HepG2 (cell line): ENCODE data around the gene ANXA6. TPM values are rescaled to one million over a fixed set of nuclear protein-coding genes. Genes with fewer than 3 reads are reported as not detected.

ENCODE experiments used
- ATAC-seq: fragments of 200-7000 bp; cut with Tn5 transposase; 3 replicates; pipeline ENCODE4 v1.9.1; 2020; ENCODE audit warnings: mild to moderate bottlenecking, moderate library complexity
- BruUV-seq: library from RNA; stranded (reverse); fragments of 400-500 nt; replicated peaks from 2 replicates; lab custom pipeline; 2021; lab: Mats Ljungman, UMichigan
- CTCF ChIA-PET: fragments of 300-600 bp; formaldehyde crosslinking; extraction: SDS; loops from one replicate; lab custom pipeline; 2021; ENCODE audit warnings: low total read pairs, inconsistent platforms, low intra/inter-chr PET ratio; lab: Yijun Ruan, JAX
- POLR2A ChIA-PET: fragments of 350-600 bp; sonication (Branson Sonifier 250); formaldehyde crosslinking; loops from one replicate; lab custom pipeline; 2020; ENCODE audit warnings: antibody characterized with exemption, inconsistent platforms; lab: Yijun Ruan, JAX
- DNase-seq: peaks from one replicate; pipeline ENCODE4 v3.0.0-alpha.2; 2015; ENCODE audit warnings: low spot score
- FAIRE-seq: peaks from 3 replicates; lab custom pipeline; 2011; peaks lifted over from hg19 to GRCh38; lab: Jason Lieb, UNC
- H2AFZ ChIP-seq: one replicate; pipeline ENCODE4 v1.6.1; 2011; ENCODE audit warnings: low read length, inconsistent platforms
- H3K27ac ChIP-seq: fragments of 300-600 bp; 3 replicates; pipeline ENCODE4 v1.8.0; 2011; ENCODE audit warnings: mixed run types, mild to moderate bottlenecking, mixed read lengths, low read length, inconsistent platforms; ENCODE audit not compliant: insufficient read depth; ENCODE audit errors: extremely low read length
- H3K27me3 ChIP-seq, 2 experiments: fragments of 200-600 bp in 1 of 2; 2 replicates in 1 of 2; 3 replicates in 1 of 2; pipeline versions ENCODE4 v1.6.0 to v1.8.0; 2011; ENCODE audit warnings: low read length in 2 of 2, mild to moderate bottlenecking in 2 of 2, moderate library complexity in 2 of 2, inconsistent platforms in 1 of 2; ENCODE audit not compliant: insufficient read depth in 2 of 2, control insufficient read depth in 1 of 2
- H3K36me3 ChIP-seq, 2 experiments: fragments of 200-600 bp in 1 of 2; replicated peaks in 1 of 2; 2 replicates in 1 of 2; 3 replicates in 1 of 2; pipeline versions ENCODE4 v1.5.1 to v1.8.0; 2011; ENCODE audit warnings: low read length in 2 of 2, inconsistent platforms in 1 of 2; ENCODE audit not compliant: insufficient read depth in 2 of 2, control insufficient read depth in 1 of 2
- H3K4me1 ChIP-seq: 2 replicates; pipeline ENCODE4 v1.5.1; 2012; ENCODE audit warnings: low read length, inconsistent platforms; ENCODE audit not compliant: insufficient read depth
- H3K4me2 ChIP-seq: 2 replicates; pipeline ENCODE4 v1.6.0; 2011; ENCODE audit warnings: low read depth, low read length, inconsistent platforms
- H3K4me3 ChIP-seq, 3 experiments: fragments of 200-600 bp in 1 of 3; sonication (generic), shearing (Covaris generic) in 1 of 3; replicated peaks in 1 of 3; 2 replicates each; pipeline ENCODE4 v1.5.1; 2011 to 2016; ENCODE audit warnings: low read length in 3 of 3, inconsistent platforms in 2 of 3, low read depth in 2 of 3, mild to moderate bottlenecking in 2 of 3, control low read depth in 1 of 3, mixed read lengths in 1 of 3; ENCODE audit not compliant: insufficient read depth in 1 of 3
- H3K79me2 ChIP-seq: one replicate; pipeline ENCODE4 v1.6.1; 2011; ENCODE audit warnings: low read length, inconsistent platforms; ENCODE audit not compliant: insufficient read depth
- H3K9ac ChIP-seq: 2 replicates; pipeline ENCODE4 v1.6.0; 2011; ENCODE audit warnings: mild to moderate bottlenecking, low read depth, low read length, inconsistent platforms; ENCODE audit not compliant: insufficient read depth
- H3K9me3 ChIP-seq: 2 replicates; pipeline ENCODE4 v1.5.1; 2012; ENCODE audit warnings: mild to moderate bottlenecking, low read length
- H4K20me1 ChIP-seq: 2 replicates; pipeline ENCODE4 v1.6.0; 2011; ENCODE audit warnings: inconsistent platforms, mild to moderate bottlenecking, low read length, moderate library complexity; ENCODE audit not compliant: insufficient read depth
- MAFK ChIP-seq, 2 experiments: IDR thresholded peaks in 1 of 2; conservative IDR thresholded peaks in 1 of 2; 2 replicates each; pipeline ENCODE4 v1.6.1; 2011; ENCODE audit warnings: improper control_type of control experiment in 2 of 2, low read length in 2 of 2
- NPAS2 ChIP-seq: sonication (generic); formaldehyde crosslinking; IDR thresholded peaks from 2 replicates; pipeline ENCODE4 v1.8.0; 2022; ENCODE audit warnings: mild to moderate bottlenecking, missing genetic modification reagents, borderline replicate concordance
- RARG ChIP-seq: sonication (generic); formaldehyde crosslinking; IDR thresholded peaks from 2 replicates; pipeline ENCODE4 v1.4.0; 2020; ENCODE audit warnings: low read depth, mild to moderate bottlenecking, missing genetic modification reagents
- RORA ChIP-seq: sonication (generic); formaldehyde crosslinking; IDR thresholded peaks from 2 replicates; pipeline ENCODE4 v1.5.0; 2020; ENCODE audit warnings: mild to moderate bottlenecking, missing genetic modification reagents, moderate library complexity
- SOX6 ChIP-seq, 2 experiments: fragments of 450-650 bp in 1 of 2; sonication (generic) in 1 of 2; formaldehyde crosslinking in 1 of 2; IDR thresholded peaks; 2 replicates each; pipeline versions ENCODE4 v1.4.0 to v1.6.1; 2017 to 2020; ENCODE audit warnings: antibody characterized with exemption in 1 of 2, mild to moderate bottlenecking in 1 of 2, missing genetic modification reagents in 1 of 2
- TARDBP ChIP-seq: sonication (generic); formaldehyde crosslinking; IDR thresholded peaks from 2 replicates; pipeline ENCODE4 v1.8.0; 2022; ENCODE audit warnings: mild to moderate bottlenecking, missing genetic modification reagents
- TRIM24 ChIP-seq: sonication (generic); formaldehyde crosslinking; IDR thresholded peaks from 2 replicates; pipeline ENCODE4 v1.8.0; 2022; ENCODE audit warnings: mild to moderate bottlenecking, missing genetic modification reagents
- ZBTB3 ChIP-seq: sonication (generic); formaldehyde crosslinking; IDR thresholded peaks from 2 replicates; pipeline ENCODE4 v1.4.0; 2020; ENCODE audit warnings: low read depth, mild to moderate bottlenecking, moderate library complexity, missing genetic modification reagents, borderline replicate concordance
- ZNF20 ChIP-seq: sonication (generic); formaldehyde crosslinking; IDR thresholded peaks from 2 replicates; pipeline ENCODE4 v1.4.0; 2020; ENCODE audit warnings: mild to moderate bottlenecking, moderate library complexity, missing genetic modification reagents
- ZNF550 ChIP-seq: sonication (generic); formaldehyde crosslinking; IDR thresholded peaks from 2 replicates; pipeline ENCODE4 v1.4.0; 2020; ENCODE audit warnings: mild to moderate bottlenecking, missing genetic modification reagents, borderline replicate concordance
- ZNF776 ChIP-seq: sonication (generic); formaldehyde crosslinking; IDR thresholded peaks from 2 replicates; pipeline ENCODE4 v1.4.0; 2020; ENCODE audit warnings: mild to moderate bottlenecking, missing genetic modification reagents
- ZNF792 ChIP-seq: IDR thresholded peaks from 2 replicates; pipeline ENCODE4 v1.6.1; 2016
- WGBS: methylation state at CpG from one replicate; pipeline ENCODE4 v1.1.6; 2017; ENCODE audit warnings: low lambda C conversion rate; 5-methylcytosine and 5-hydroxymethylcytosine counted together
- in situ Hi-C: cut with HindIII; loops from 2 replicates; pipeline ENCODE4 v1.10.0; 2017; ENCODE audit warnings: low pct_unique_long_range_greater_than_20kb; ENCODE audit not compliant: extremely low pct_ligation_motif_present
- intact Hi-C: fragments of 100-400 bp; cut with micrococcal nuclease; formaldehyde crosslinking; loops from one replicate; pipeline ENCODE4 v1.10.0; 2022; ENCODE audit not compliant: unreplicated experiment
- polyA plus RNA-seq, 8 experiments: library from polyadenylated mRNA; depleted of rRNA in 3 of 8; stranded (reverse) in 7 of 8; unstranded in 1 of 8; fragments of >200 nt; fragmentation: Illumina TruSeq in 4 of 8; extraction: Trizol in 4 of 8; gene quantifications; 2 replicates each; pipeline versions ENCODE4 v1.2.1 to v1.2.3, GENCODE V29; 2011 to 2016; ENCODE audit warnings: low read depth in 4 of 8, missing spikeins in 1 of 8, mixed read lengths in 1 of 8; ENCODE audit not compliant: insufficient read depth in 1 of 8
- total RNA-seq, 5 experiments: library from RNA; depleted of rRNA; stranded (reverse); fragments of >200 nt; fragmentation: Illumina TruSeq; extraction: Trizol; gene quantifications; 2 replicates each; pipeline ENCODE4 v1.2.3, GENCODE V29; 2016; ENCODE audit warnings: low read depth in 1 of 5
- TF ChIP-seq, protein P1 (sequence below): sonication (generic); formaldehyde crosslinking; IDR thresholded peaks from 2 replicates; pipeline ENCODE4 v1.4.0; 2020; ENCODE audit warnings: mild to moderate bottlenecking, missing genetic modification reagents
- TF ChIP-seq, protein P2 (sequence below): sonication (generic); formaldehyde crosslinking; IDR thresholded peaks from 2 replicates; pipeline ENCODE4 v1.5.0; 2020; ENCODE audit warnings: missing genetic modification reagents, mild to moderate bottlenecking, borderline replicate concordance

ANXA6 gene
- total and polyA plus RNA-seq, 2 of the 13 experiments (the other 11 are each of a cell fraction or from before 2014, with no cell fraction given), result 103 to 125 TPM

DNA sequence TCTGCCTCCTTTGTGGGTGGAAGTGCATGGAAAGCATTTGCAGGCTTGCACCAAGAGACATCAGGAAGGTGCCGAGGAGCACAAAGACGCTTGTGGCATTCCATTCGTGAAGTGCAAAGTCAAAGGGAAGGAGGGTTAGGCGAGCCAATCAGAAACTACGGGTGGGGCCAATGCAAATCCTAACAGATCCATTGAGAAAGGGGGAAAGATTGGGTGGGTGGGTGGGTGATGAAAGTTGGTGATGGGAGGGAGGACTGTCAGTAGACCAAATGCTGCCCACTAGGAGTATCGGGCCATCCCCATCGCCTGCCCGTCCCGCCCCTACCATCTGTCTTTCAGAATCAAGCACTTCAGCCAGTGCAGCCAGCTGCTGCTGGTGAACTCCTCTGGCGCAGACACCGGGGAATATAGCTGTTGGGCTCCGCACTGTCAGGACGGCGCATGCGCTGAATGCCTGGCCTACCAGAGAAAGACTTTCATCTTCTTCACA is 17.1 kb upstream of the ANXA6 start:
- TF ChIP-seq RORA (no peak), ZBTB3 (CRISPR knock-in tag) (no peak), ZNF792 (CRISPR knock-in tag) (no peak), TARDBP (CRISPR knock-in tag) (no peak), MAFK (conservative IDR thresholded peaks at IDR 0.05 in 1 of 2, IDR thresholded peaks at IDR 0.05 in 1 of 2; ENCODE audit: low read length in 2 of 2) (no peak), RARG (CRISPR knock-in tag) (no peak), SOX6 (IDR thresholded peaks at IDR 0.05) (no peak), SOX6 (CRISPR knock-in tag; IDR thresholded peaks at IDR 0.05) (no peak), ZNF550 (CRISPR knock-in tag) (no peak), NPAS2 (CRISPR knock-in tag) (no peak), ZNF776 (CRISPR knock-in tag) (no peak), TRIM24 (no peak), ZNF20 (CRISPR knock-in tag) (no peak)
- TF ChIP-seq, protein P1, sequence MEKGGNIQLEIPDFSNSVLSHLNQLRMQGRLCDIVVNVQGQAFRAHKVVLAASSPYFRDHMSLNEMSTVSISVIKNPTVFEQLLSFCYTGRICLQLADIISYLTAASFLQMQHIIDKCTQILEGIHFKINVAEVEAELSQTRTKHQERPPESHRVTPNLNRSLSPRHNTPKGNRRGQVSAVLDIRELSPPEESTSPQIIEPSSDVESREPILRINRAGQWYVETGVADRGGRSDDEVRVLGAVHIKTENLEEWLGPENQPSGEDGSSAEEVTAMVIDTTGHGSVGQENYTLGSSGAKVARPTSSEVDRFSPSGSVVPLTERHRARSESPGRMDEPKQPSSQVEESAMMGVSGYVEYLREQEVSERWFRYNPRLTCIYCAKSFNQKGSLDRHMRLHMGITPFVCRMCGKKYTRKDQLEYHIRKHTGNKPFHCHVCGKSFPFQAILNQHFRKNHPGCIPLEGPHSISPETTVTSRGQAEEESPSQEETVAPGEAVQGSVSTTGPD (CRISPR knock-in tag), result no peak
- TF ChIP-seq, protein P2, sequence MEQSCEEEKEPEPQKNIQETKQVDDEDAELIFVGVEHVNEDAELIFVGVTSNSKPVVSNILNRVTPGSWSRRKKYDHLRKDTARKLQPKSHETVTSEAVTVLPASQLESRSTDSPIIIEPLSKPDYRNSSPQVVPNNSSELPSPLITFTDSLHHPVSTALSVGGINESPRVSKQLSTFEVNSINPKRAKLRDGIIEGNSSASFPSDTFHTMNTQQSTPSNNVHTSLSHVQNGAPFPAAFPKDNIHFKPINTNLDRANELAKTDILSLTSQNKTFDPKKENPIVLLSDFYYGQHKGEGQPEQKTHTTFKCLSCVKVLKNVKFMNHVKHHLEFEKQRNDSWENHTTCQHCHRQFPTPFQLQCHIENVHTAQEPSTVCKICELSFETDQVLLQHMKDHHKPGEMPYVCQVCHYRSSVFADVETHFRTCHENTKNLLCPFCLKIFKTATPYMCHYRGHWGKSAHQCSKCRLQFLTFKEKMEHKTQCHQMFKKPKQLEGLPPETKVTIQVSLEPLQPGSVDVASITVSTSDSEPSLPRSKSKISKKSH (CRISPR knock-in tag), result no peak
- TF ChIP-seq, all 625 proteins: peak for 0
- no peak overlapping the region for H3K4me2 ChIP-seq
- DNase-seq, result no peak
- in situ Hi-C loops, result no loop called here
- H2AFZ ChIP-seq, result no peak overlapping the region
- 82% methylated on average over 14 of the region's 15 CpGs for whole genome bisulfite sequencing
- no peaks in the 10 kb centered on the region; a peak in 1 of 5 replicates for H3K27me3 ChIP-seq
- ChIA-PET POLR2A (no interaction called here), CTCF (no interaction called here)
- H3K27ac ChIP-seq, result no peak overlapping the region
- no peaks in the 10 kb centered on the region for H3K79me2 ChIP-seq
- H3K9me3 ChIP-seq, result no peaks in the 10 kb centered on the region
- H3K4me1 ChIP-seq, result no peaks in the 10 kb centered on the region
- FAIRE-seq, result no peak
- no TSS peak for BruUV-seq
- H4K20me1 ChIP-seq, result no peaks in the 10 kb centered on the region
- no peak for ATAC-seq
- no peak overlapping the region for H3K9ac ChIP-seq
- intact Hi-C loops, result no loop called here
- H3K4me3 ChIP-seq, result no peak overlapping the region
- no peaks in the 10 kb centered on the region for H3K36me3 ChIP-seq
